GM21723 (cell line): ENCODE results near the gene FKBP5.
"Not testable (repeated sequence)": the region's sequence is repeated elsewhere in the genome, so short reads cannot be mapped to it uniquely, and the experiment has no call there.

Source experiments
- ATAC-seq: cut with Tn5 transposase; IDR thresholded peaks from one replicate; pipeline ENCODE4 v1.9.1; 2021; ENCODE audit warnings: mild to moderate bottlenecking, moderate library complexity; ENCODE audit not compliant: unreplicated experiment

The FKBP5 gene

DNA sequence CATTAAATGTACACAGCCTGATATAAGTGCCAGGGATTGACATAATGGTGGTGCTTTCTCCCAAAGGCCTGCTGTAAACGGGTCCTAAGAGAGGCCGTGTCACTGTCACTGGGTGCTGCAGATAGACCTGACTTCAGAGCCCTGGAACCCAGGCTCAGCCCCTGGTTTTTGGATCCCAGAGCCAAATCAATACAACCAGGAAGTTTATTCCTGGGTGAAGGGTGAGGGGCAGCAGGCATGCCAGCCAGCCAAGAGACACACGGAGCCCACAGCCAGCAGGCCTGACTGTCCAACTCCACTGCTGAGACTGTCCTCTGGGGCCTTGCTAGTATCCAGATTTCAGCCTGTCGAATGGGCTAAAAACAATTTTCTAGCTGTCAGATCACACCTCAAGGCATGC, 35.3 kb upstream of the FKBP5 start:
- no peak for ATAC-seq

DNA sequence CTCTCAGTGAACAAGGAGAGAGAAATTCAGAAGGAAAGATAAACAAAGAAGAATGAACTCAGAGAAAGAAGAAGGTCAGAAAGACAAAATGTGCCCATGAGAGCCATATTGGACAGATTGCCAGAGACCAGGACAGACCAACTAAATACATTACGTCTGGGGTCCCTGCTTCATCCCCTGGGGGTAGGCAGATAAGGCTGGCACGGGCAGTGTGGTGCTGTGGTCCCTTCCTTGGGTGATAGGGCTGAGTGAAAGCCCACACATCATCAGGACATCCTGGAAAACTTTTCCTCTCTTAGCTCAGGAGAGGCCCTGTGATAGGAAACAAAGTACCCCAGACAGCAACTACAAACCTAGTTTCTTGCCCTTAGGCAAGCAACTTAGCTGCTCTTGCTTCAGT, 34.9 kb upstream of the FKBP5 start:
- ATAC-seq = no peak

DNA sequence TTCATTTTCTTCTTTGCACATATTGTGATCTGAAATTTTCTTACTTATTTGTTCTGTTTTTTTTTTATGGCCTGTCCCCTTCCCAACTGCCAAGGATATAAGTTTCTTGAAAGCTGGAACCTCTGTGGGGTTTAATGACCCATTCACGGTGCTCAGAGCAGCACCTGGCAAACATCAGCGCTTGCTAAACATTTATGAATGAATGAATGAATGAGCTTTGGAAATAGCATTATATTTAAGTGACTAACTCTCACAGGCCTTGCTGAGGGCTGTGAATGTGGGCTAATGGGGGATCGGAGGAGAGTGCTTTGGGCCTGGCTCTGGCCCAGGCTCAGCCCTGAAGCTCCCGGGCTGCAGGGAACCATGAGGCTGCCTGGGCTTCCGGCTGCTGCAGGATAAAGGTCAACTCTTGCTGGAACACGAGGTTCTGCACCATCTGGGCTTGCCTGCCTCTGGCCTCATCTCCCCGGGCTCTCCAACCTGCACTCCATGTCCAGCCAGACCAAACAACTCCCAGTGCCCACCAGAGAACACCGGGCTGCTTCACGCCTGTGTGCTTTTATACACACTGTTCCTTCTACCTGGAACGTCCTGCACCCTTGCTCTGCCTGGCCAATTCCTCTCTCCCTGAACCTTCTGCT, 33.5 kb upstream of the FKBP5 start:
- ATAC-seq = no peak

DNA sequence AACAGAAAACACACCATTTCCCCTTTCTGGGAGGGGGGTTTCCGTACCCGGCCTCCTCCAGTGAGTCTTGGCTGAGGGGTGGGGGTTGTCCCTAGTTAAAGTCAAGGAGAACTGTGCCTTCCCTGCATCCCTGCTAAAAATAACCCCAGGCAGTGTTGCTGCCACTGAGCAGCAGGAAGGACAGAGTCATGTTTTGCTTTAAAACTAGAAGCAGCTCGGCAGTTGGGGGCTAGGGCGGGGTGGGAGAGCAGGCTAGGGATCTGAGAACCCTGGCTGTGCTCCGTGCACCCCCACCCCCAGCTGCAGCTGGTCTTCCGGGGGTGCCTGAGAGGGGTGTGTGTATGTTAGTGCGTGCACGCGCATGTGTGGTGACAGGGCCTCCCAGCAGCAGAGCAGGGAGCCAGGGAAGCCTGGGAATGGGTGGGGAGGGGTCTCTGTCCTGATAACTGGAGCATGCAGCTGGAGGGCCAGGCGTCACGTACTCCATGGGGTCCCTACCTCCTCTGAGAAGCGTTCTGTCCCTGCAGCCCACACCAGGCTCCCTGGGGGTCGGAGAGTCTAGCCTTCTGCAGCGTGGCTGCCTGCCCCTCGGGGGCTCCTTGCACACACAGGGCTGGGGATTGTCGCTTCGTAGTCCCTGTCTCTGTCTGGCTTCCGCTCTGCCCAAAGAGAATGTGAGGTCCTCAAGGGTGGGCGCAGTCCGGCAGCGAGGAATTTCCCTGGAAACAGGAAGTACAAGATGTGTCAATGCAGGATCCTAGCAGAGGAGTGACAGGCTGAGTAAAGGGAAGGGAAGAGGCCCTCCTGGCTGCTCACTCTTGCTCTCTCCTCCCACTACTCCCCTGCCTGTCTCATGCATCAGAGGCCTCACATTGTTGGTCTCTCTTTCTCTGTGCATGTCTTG, 31.4 kb upstream of the FKBP5 start:
- peak; percentile 48 for ATAC-seq

DNA sequence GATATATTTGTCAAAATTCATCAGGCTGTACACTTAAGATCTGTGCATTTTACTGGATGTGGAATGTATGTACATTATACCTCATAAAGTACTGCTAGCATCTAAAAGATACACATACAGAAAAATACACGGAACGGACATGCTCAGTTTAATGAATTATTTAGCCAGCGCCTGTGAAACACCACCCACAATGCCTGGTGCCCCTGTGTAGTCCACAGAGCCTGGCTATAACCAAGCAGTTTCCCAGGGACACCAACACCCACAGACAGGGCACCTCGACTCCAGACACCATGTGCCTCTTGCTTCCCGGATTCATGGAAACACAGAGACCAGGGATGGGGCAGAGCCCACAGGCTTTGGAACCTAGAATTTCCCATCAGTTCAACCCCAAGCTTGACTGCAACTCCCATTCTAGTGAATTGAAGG, 30.7 kb upstream of the FKBP5 start:
- peak; percentile 36 for ATAC-seq

DNA sequence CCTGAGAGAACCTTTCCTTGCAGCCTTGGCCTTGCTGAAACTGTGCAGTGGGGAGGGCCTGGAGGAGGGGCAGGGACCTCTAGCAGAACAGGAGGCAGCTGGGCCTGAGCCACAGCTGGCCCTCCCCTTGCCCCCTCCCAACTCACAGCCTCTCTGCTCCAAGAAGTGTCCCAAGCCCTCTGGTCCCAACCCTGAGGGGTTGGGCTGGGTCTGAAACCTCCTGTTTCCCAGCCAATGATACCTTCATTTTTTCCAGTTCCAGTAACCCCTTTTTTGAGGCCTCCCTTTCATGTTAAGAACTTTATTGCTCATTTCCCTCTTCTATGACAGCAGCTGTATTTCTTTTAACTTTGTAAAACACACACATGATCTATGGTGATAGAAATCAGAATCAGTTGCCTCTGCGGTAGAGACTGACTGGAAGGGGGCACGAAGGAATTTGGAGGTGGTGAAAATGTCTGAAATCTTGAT, 30.2 kb upstream of the FKBP5 start:
- ATAC-seq = no peak

DNA sequence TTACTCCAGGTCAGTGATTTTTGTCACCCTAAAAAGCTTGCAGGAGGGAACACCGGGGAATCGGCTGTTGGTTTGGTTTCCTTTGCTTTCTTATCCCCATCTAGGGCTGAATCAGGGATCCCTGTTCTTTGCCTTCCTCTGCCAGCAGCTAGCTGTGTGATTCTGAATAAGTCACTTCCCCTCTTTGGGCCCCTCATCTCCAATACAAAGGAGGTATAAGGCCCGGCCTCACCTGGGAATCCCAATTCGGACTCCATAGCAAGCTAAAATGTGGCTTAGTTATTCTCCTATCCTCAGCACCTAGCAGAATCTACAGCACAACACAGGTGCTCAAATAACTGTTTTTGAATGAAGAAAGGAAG, 29.6 kb upstream of the FKBP5 start:
- no peak for ATAC-seq

DNA sequence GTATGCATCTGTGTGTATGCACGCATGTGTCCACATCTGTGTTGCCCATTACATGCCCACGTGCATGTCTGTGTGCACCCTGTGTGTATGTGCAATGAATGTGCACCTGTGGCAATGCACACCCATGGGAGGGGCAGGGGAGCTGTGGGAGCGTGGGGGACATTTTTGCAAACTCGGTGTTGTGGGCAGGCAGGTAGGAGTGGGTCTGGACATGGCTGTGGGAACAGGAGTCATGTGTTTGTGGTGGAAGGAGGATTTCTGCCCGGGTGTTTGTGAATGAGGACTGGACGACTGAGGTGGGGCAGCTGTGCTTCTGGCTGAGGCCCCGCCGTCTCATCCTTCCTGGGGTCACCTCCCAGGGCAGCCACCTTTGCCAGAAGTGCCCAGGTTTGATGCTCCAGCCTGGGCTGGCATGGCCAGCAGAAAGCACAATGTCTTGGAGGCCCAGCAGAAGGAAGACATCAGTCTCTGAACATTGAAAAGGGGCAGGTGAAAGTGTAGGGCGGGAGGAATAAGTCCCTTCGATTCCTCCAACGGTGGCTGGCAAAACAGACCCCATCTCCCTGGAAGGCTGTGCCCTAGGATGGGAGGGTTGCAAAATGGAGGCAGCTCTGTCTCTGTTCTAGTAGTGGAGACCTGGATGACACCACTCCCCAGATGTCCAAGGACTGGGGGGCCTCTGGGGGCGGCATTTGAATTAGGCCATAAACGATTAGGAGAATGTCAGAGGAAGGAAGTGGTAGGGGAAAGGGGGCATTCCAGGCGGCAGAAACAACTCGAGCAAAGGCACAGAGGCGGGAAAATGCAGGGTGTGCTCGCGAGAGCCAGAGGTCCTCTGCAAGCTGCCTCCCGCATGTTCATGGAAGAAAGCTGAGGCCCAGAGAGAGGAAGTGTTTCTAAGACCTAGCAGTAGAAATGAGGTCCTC, 29.0 kb upstream of the FKBP5 start:
- ATAC-seq = no peak

DNA sequence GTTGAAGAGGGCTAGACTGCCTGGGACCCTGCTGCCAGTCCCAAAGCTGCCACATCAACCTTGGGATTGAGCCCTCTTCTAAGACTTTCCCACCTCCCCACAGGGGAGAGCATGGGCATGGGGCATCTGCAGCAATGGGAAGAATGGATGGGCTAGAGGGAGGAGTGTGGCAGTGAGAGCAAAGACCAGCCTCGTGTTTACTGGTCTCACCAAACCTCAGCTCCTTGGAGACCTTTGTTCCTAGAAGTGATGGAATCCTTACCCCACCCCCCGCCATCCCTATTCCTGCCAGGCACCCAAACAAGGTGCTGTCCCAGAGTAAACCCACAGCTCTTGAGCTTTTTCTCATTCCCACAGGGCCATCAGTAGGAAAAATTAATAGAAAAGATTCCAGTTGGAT, 28.1 kb upstream of the FKBP5 start:
- no peak for ATAC-seq

DNA sequence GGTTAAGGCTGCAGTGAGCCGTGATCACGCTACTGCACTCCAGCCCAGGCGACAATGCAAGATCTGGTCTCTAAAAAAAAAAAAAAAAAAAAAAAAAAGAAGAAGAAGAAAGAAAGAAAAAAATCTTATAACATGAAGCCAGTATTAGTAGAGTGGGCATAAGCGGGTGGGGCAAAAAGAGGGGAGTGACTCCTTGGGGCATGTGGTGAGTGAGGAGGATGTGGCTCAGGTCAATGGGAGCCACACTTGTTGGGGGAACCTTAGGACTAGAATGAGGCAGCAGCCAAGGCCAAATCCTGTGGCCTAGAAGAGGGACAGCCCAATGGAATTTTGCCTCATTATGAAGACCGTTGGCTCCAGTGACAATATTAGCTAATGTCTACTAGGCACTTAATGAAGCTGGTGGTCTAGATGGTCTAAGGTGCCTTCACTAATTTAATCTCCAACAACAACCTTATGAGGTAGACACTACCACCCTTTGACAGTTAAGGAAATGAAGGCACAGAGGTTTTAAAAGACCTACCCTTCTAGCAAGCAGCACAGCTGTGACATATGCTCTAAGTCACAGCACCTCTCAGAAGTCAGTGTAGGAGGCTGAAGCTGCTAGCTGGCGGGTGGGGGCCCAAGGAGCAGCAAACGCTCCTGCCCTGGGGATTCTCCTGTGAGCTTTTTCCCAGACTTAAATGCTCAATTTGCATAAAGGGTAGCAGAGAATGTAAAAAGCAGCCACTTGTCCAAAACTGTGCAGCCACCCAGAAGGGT, 24.5 kb upstream of the FKBP5 start:
- no peak for ATAC-seq

DNA sequence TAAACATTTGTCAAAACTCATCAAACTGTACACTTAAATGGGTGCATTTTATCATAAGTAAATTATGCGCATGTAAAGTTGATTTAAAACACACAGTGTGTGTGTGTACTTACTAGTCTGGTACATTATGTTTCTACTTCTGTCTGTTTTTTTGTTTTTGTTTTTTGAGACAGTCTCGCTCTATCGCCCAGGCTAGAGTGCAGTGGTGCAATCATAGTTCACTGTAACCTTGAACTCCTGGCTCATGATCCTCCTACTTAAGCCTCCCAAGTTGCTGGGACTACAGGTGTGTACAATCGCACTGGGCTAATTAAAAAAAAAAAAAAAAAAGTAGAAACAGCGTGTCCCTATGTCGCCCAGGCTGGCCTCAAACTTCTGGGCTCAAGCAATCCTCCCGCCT, 23.0 kb upstream of the FKBP5 start:
- ATAC-seq = no peak

DNA sequence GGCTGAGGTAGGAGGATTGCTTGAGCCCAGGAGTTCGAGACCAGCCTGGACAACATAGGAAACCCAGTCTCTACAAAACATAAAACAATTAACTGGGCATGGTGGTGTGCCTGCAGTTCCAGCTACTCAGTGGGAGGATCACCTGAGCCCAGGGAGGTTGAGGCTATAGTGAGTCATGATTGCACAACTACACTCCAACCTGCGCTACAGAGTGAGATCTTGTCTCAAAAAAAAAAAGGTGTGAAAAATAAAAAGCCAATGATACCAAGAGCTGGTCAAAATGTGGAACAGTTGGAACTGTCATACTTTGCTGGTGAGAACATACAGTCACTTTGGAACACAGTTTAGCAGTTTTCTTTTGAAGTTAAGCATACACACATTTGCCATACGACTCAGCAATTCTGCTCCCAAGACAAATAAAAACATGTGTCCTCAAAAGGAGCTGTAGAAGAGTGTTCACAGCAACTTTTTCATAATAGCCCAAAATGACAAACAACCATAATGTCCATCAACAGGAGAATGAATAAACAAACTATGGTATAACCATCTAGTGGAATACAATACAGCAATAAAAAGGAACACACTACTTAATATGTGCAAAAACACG, 21.6 kb upstream of the FKBP5 start:
- no peak for ATAC-seq

DNA sequence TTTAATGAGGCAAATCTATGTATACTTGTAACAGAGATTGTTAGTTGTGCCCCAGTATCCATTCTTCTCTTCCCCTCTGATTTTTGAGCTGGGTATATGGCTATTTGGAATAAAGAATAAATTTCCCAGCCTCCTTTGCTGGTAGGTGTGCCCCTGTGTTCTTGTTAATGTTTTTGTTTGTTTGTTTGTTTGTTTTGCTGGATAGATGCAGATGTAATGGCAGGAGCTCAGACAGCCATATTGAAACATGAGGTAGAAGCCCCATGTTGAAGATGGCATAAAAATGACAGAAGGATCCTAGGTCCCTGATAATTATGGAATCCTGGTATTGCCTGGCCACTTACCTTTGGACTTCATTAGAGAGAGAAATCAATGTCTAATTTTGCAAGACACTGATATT, 19.9 kb upstream of the FKBP5 start:
- no peak for ATAC-seq

DNA sequence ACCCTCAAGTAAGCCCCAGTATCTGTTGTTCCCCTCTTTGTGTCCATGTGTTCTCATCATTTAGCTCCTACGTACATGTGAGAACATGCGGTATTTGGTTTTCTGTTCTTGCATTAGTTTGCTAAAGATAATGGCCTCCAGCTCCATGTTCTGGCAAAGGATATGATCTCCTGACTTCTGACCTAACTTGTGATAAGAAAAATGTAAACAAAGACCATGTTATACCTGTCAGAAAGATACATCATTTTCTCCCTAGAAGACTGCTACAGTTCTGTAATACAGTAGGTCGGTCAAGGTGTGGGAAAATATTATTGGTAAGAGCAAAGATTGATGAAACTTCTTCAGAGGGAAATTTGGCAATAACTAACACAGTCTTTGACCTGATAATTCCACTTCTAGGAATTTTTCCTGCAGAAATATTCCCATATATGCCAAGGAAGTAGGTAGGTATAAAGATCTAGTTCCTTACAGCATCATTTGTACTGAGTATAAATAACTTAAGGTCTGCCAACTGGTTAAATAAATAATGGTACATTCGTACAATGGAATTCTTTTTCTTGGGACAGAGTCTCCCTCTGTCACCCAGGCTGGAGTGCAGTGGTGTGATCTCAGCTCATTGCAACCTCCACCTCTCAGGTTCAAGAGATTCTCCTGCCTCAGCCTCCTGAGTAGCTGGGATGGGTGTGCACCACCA, 19.1 kb upstream of the FKBP5 start:
- no peak for ATAC-seq

DNA sequence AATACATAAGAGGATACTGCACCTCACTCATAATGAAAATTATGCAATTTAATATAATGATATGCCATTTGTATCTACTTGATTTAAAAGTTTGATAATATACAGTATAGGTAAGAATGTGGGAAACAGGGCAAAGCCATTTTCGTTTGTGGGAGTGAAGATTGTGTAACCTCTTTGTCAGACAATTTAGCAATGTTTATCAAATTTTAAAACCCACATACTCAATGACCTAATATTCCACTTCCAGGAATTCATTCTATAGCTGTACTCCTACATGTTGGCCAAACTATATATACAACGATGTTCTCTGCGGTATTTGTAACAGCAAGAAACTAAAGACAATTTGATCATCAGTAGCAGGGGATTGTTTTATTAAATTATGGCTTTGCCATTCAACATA, 17.8 kb upstream of the FKBP5 start:
- ATAC-seq = no peak

DNA sequence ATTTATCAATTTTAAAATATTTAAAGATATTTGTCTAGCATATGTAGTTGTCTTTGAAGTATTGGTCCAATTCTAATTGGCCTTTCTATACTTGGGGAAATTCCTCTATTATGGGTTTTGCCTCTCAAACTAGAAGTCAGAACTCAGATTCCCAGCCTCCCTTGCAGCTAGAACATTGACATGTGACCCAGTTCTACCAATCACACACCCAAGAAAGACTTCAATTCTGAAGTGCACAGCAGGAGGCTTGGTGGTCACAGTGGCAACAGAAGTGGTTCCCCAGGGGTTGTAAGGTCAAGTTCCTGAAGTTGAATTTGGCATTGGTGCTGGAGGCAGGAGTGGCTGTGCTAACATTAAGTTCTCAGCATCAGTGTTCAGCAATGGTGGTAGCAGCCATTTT, 14.8 kb upstream of the FKBP5 start:
- ATAC-seq = no peak

DNA sequence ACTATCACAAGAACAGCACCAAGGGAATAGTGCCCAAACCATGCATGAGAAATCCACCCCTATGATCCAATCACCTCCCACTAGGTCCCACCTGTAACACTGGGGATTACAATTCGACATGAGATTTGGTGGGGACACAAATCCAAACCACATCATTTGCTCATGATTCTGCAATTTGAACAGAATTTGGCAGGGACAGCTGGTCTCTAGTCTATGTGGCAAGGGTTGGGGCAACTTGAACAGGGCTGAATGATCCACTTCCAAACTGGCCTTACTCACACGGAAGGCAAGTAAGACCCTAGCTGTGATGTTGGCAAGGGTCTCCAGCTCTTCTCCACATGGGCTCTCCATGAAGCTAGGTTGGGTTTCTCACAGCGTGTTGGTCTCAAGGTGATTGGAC, 10.1 kb upstream of the FKBP5 start:
- ATAC-seq = no peak

DNA sequence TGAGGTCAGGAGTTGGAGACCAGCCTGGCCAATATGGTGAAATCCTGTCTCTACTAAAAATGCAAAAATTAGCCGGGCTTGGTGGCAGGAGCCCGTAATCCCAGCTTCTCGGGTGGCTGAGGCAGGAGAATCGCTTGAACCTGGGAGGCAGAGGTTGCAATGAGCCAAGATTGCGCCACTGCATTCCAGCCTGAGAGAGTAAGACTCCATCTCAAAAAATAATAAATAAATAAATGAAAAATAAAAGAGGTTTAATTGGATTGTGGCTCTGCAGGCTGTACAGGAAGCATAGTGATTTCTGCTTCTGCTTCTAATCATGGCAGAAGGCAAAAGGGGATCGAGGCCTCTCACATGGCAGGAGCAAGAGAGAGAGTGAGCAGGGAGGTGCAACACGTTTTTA, 9.7 kb upstream of the FKBP5 start:
- ATAC-seq = not testable (repeated sequence)

DNA sequence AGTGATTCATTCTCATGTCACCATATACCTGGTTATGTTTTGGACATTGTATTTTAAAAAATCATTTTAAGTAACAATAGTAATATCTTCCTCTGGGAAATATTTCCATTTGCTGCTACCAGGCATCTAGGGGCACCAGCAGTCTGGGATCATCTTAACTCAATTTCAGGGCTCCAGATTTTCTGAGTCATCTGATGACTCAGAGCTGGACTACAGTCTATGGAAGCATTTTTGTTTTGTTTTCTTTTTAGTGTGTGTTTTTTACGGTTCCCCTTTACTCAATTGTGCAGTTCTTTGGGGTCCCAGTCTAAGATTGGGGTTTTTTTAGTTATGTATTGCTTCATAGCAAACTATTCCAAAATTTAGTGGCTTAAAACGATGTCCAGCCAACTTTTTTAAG, 5.7 kb upstream of the FKBP5 start:
- ATAC-seq = no peak
